Activated CD4-positive, alpha-beta T cell treated with anti-CD3 and anti-CD28 coated beads, Interleukin-2, amount 50 U/mL, for 1 hour (primary cell): Measurements from ENCODE around the gene APOBEC3G.

Experiments
- DNase-seq: peaks from one replicate; pipeline ENCODE4 v3.0.0-alpha.2; 2020

The APOBEC3G gene

GRCh38 chr22:39092111-39092862 lies 15.2 kb downstream of the APOBEC3G start:
- no peak for DNase-seq

DNA sequence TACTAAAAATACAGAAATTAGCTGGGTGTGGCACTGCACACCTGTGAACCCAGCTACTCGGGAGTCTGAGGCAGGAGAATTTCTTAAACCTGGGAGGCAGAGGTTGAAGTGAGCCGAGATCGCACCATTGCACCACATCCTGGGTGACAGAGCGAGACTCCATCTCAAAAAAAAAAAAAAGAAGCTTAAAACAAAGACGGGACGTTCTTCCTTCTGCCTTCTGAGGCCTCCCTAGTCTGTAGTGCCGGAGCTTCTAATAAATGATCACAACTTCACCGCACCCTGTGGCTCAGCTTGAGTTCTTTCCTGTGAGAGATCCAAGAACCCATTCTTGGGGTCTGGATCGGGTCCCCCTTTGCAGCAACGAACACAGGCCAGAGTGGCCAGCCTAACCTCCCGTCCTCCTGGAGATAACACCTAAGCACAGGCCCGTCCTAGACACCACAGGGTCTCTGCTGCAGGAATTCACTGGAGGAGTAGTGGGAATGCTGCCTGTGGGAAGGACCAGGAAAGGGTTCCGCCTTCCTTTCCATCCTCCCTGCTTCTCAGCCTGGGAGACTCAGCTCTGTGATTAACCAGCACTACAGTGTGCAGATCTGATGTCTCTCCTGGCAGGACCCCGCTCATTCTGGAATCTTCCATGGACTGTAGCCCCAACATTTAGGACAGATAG lies 17.8 kb downstream of the APOBEC3G start:
- DNase-seq: no peak

- no peak for DNase-seq
These were observed 18.9 kb downstream of the APOBEC3G start for GRCh38 chr22:39095971-39096370.

DNA sequence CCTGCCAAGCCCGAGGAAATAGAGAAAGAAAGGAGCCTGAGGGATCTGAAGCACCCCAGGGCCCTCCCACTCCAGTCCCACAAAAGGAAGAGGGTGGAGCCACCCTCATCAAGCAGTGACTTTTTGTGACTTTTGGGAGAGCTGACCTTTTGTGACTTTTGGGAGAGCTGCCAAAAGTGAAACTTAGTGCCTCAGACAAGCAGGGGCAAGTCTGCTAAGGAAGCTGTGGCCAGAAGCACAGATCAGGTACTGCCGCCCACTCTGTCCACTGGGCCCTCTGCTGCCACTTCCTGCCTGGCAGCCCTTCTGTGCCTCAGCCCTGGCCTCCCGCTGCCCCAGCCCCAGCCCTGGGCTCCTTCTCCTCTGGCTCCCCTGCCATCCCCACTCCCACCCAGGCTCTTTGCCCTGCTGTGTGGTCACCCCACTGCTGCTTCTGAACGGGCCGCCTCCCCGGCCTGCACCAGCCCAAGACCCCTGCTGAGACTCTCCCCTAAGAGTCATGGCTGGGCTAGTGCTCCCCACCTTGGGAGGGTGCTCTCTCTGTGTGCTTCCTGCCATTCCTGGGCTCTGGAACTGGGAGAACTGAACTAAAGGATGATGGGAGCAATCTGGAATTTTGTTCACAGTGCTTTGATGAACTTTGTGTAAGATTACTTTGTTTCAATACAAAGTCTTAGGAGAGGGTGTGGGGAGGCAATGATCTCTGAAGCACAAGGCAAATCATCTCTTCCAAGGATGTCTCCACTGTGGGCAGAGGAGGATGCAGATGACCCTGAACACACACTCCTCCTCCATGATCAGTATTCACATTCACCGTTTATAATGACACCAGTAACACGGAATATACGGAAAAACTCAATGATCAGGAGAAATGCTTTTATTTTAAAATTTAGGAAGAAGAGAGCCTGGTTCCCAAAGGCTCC lies 20.3 kb downstream of the APOBEC3G start, which contains the start of gene APOBEC3H:
Gene APOBEC3H, plus strand, starts transcription at position 147 of the 923 bp plus-strand sequence. CDS start 3,035 bp downstream, outside the sequence.
- no peak for DNase-seq

- DNase-seq: no peak
These were observed 21.0 kb downstream of the APOBEC3G start for GRCh38 chr22:39098026-39098425.

- DNase-seq: no peak
These were observed 21.5 kb downstream of the APOBEC3G start for GRCh38 chr22:39098576-39098975.

GRCh38 chr22:39101226-39101625 lies 24.2 kb downstream of the APOBEC3G start:
- no peak for DNase-seq

GRCh38 chr22:39103431-39103830 lies 26.4 kb downstream of the APOBEC3G start:
- no peak for DNase-seq

- no peak for DNase-seq
These were observed 29.3 kb downstream of the APOBEC3G start for GRCh38 chr22:39106326-39106725.

- no peak for DNase-seq
These were observed 31.4 kb downstream of the APOBEC3G start for GRCh38 chr22:39108487-39108886.

DNA sequence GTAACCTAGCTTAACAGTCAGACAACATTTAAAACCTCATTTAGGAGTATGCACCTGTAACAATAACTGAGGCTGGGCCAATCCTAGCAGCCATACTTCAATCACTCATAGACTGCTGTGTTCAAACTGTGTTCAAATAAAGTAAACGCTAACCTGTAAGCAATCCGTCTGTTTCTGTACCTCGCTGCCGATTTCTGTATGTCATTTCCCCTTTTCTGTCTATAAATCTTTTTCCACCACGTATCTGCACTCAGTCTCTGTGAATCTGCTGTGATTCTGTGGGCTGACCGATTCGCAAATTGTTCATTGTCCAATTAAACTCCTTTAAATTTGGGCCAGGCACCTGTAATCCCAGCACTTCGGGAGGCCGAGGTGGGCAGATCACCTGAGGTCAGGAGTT lies 32.3 kb downstream of the APOBEC3G start:
- no peak for DNase-seq

- DNase-seq: no peak
These were observed 33.8 kb downstream of the APOBEC3G start for GRCh38 chr22:39110631-39111561.

DNA sequence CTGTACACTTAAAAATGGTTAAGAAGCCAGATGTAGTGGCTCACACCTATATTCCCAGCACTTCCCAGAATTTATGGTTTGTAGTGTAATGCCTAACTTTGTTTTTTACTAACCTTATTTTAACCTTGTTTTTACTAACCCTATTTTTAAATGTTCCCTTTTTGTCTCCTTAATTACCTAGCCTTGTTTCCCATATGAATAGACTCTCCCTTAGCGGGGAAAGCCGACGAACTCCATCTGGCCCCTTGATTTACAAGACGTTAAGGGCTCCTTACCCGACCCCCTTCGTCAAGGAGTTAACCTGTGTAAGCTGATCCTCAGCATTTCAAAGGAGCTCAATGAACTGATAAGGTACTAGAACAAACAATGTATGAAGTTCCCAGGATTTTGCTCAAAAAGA lies 37.0 kb downstream of the APOBEC3G start:
- DNase-seq: no peak

- DNase-seq: no peak
These were observed 38.5 kb downstream of the APOBEC3G start for GRCh38 chr22:39115570-39115969.

DNA sequence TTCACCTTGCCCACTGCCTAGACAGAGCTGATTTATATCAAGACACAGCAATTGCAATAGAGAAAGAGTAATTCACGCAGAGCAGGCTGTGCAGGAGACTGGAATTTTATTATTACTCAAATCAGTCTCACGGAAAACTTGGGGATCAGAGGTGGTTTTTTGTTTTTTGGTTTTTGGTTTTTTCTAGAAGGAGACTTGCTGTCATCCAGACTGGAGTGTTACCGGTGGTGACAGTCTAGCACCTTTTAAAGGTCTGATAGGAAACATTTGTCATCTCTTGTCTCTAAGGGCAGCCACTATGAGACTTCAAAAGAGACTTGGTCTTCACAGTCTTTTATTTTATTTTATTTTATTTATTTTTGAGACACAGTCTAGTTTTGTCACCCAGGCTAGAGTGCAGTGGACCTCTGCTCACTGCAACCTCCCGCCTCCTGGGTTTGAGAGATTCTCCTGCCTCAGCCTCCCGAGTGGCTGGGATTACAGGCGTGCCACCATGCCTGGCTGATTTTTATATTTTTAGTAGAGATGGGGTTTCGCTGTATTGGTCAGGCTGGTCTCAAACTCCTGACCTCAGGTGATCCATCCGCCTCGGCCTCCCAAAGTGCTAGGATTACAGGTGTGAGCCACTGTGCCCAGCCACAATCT lies 39.0 kb downstream of the APOBEC3G start:
- no peak for DNase-seq

DNA sequence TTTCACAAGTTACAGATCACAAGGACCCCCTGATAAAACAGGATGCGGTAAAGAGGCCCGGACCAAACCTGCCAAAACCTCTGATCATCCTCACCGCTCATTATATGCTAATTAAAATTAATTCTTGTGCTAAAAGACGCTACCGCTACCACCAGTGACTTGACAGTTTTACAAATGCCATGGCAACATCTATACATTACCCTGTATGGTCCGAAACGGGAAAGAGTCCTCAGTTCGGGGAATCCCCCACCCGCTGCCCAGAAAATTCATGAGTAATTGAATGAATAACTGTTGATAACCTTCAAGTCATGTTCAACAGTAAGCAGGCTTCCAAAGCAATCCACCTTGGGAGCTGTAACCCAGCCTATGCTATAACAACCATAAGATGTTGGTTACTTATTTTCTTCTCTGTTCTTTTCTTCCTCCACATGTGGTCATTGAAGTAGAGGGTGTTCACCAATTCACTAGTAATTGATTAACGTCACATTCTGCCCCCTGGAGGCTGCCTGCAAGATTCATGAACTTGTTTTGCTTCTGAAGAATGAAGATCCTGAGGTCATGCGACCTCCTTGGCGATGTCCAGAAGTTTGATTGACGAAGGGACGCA lies 40.6 kb downstream of the APOBEC3G start:
- peak; percentile 75 for DNase-seq

GRCh38 chr22:39120983-39121382 lies 43.9 kb downstream of the APOBEC3G start:
- DNase-seq: no peak

- no peak for DNase-seq
These were observed 45.8 kb downstream of the APOBEC3G start for GRCh38 chr22:39122772-39123470.

DNA sequence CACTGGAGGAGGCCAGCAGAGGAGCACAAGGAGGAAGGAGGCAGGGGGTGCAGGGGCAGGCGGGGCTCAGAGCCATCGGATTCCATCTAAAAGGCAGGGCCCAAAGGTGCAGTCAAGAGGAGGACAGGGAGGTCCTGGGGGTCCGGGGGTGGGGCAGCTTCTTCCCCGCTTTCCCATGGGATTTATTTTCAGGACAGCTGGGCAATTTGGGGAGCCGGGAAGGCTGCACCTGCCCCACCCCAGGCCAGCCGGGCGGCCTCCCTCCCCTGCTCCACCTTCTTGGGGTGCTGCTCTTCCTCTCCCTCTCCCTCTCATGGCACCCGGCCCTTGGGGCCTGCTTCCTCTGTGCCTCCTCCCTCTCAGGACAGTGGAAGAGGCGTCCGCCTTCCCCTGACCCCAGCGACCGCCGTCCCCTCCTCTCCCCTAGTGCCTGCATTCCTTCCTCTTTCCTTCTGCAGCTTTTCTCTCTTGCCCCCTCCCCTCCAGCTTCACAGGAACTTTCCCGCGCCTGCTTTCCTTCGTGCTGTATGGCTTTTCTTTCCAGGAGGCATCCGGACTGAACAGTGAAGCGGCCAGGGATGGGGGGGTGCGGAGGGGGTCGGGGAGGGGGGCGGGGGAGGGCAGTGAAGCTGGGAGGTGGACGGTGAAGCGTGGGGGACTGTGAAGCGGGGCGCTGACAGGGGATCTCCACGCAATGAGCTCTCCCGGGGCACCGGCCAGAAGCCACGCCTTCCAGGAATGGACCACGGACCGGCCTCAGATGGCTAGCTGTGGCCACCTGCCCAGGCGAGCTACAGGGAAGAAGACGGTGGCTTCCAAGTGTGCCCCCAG lies 46.9 kb downstream of the APOBEC3G start:
- no peak for DNase-seq

- no peak for DNase-seq
These were observed 48.5 kb downstream of the APOBEC3G start for GRCh38 chr22:39125622-39126021.
